Testis (tissue), 3 donors: ENCODE measurements around the gene DLG2. TPM values are rescaled to one million over a fixed set of nuclear protein-coding genes. Genes with fewer than 3 reads are reported as not detected.

Experiments
- DNase-seq: peaks from one replicate; pipeline ENCODE4 v3.0.0-alpha.2; 2019
- H3K27ac ChIP-seq, 2 donors: fragments of 200-600 bp; sonication (generic); one replicate each; pipeline ENCODE4 v1.5.1; 2019
- H3K27me3 ChIP-seq: fragments of 200-600 bp; sonication (generic); one replicate; pipeline ENCODE4 v1.5.1; 2019
- H3K36me3 ChIP-seq: fragments of 200-600 bp; sonication (generic); one replicate; pipeline ENCODE4 v1.5.1; 2017; ENCODE audit warnings: low read depth; ENCODE audit errors: missing control alignments
- H3K4me1 ChIP-seq: fragments of 200-600 bp; sonication (generic); one replicate; pipeline ENCODE4 v1.5.1; 2019
- H3K4me3 ChIP-seq, 2 donors: fragments of 200-600 bp; sonication (generic); one replicate each; pipeline ENCODE4 v1.5.1; 2017 to 2019
- H3K9me3 ChIP-seq: fragments of 200-600 bp; sonication (generic); one replicate; pipeline ENCODE4 v1.5.1; 2017
- POLR2A ChIP-seq: fragments of 450-650 bp; IDR thresholded peaks from one replicate; pipeline ENCODE4 v1.6.1; 2017; ENCODE audit warnings: antibody characterized with exemption, mild to moderate bottlenecking, moderate library complexity
- WGBS, 2 donors: methylation state at CpG; one replicate each; pipeline ENCODE4 v1.1.5; 2018; 5-methylcytosine and 5-hydroxymethylcytosine counted together
- intact Hi-C: fragments of 100-400 bp; cut with DNase I; formaldehyde crosslinking; loops from one replicate; pipeline ENCODE4 v1.15.1; 2023; ENCODE audit warnings: low total_unique reads
- polyA plus RNA-seq: library from polyadenylated mRNA; stranded (reverse); fragments of 350-450 nt; fragmentation: Illumina TruSeq; extraction: RNeasy Lipid Tissue Mini Kit (QIAGEN cat#74804); gene quantifications from one replicate; pipeline ENCODE4 v1.2.3, GENCODE V29; 2014; ENCODE audit warnings: low read depth, low replicate concordance; ENCODE audit not compliant: insufficient read depth
- total RNA-seq, 2 donors: library from RNA; depleted of rRNA; stranded (reverse); fragments of >200 nt; gene quantifications; one replicate each; pipeline ENCODE4 v1.2.3, GENCODE V29; 2016
- TF ChIP-seq, protein P1 (sequence below), 3 experiments: fragments of 450-650 bp in 2 of 3; fragments of 200-600 bp in 1 of 3; sonication (generic) in 1 of 3; IDR thresholded peaks; one replicate each; pipeline ENCODE4 v1.5.1; 2016 to 2019; ENCODE audit warnings: antibody characterized with exemption in 3 of 3, mild to moderate bottlenecking in 2 of 3, moderate library complexity in 1 of 3

Gene DLG2
- total and polyA plus RNA-seq, 3 donors from 2014 or later, result 13.8 to 23.0 (median 14.1) TPM

GRCh38 chr11:84608837-84609196 is 1018.3 kb downstream of the DLG2 start:
- Histone ChIP-seq H3K4me3 (no peak overlapping the region), H3K9me3 (no peaks in the 10 kb centered on the region), H3K27me3 (no peaks in the 10 kb centered on the region), H3K4me1 (no peaks in the 10 kb centered on the region), H3K36me3 (no peaks in the 10 kb centered on the region), H3K27ac (no peak overlapping the region)
- WGBS, 2 donors, result 83 to 96% methylated on average over 2 of the region's 2 CpGs
- TF ChIP-seq, protein P1, sequence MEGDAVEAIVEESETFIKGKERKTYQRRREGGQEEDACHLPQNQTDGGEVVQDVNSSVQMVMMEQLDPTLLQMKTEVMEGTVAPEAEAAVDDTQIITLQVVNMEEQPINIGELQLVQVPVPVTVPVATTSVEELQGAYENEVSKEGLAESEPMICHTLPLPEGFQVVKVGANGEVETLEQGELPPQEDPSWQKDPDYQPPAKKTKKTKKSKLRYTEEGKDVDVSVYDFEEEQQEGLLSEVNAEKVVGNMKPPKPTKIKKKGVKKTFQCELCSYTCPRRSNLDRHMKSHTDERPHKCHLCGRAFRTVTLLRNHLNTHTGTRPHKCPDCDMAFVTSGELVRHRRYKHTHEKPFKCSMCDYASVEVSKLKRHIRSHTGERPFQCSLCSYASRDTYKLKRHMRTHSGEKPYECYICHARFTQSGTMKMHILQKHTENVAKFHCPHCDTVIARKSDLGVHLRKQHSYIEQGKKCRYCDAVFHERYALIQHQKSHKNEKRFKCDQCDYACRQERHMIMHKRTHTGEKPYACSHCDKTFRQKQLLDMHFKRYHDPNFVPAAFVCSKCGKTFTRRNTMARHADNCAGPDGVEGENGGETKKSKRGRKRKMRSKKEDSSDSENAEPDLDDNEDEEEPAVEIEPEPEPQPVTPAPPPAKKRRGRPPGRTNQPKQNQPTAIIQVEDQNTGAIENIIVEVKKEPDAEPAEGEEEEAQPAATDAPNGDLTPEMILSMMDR (IDR thresholded peaks at IDR 0.05), result no peak
- no peak for TF ChIP-seq POLR2A
- no peak for DNase-seq
- intact Hi-C loops, result no loop called here

DNA sequence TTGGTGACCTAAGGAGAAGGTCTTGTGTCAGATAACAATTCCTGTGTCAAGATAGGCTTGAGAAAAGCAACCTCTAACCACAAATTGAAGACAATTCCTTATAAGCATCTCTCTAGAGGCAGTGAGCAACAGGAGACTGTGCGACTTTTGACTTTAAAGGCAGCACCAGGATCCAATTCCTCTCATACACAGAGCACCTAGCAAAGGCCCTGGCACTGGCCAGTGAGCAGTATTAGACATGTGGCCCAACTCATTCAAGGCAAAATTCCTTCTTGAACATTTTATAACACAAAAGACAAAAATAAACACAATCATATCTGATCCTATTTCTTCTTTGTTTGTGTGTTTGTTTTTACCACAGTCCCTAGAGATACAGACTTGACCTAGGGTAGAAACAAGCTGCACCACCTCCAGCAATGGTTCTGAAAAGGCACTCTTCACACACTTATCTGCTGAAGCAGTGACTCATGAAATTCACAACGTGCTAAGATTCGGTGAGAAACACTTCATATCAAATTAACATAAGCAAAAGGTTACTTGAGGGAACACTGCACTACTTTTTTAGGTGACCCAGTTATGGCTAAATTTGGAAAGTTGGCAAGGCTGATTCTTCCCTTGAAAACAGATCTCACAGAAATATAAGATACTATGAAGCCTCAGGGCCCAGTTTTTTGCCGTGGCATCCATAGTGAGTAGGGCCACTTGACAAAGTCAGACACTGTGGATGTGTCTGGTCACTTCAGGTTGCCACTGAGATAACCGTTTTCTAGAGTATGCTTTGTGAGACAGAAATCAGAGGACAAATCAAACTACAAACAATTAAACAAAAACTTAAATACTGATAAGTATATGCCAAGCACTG is 1018.9 kb downstream of the DLG2 start:
- 54 to 58% methylated on average over 5 of the region's 5 CpGs for WGBS, 2 donors
- TF ChIP-seq, protein P1 (IDR thresholded peaks at IDR 0.05), result no peak
- no peak for TF ChIP-seq POLR2A
- Histone ChIP-seq H3K9me3 (no peaks in the 10 kb centered on the region), H3K36me3 (no peaks in the 10 kb centered on the region), H3K27me3 (no peaks in the 10 kb centered on the region), H3K4me1 (no peaks in the 10 kb centered on the region), H3K4me3 (no peak overlapping the region), H3K27ac (no peak overlapping the region)
- intact Hi-C loops, result no loop called here
- no peak for DNase-seq

DNA sequence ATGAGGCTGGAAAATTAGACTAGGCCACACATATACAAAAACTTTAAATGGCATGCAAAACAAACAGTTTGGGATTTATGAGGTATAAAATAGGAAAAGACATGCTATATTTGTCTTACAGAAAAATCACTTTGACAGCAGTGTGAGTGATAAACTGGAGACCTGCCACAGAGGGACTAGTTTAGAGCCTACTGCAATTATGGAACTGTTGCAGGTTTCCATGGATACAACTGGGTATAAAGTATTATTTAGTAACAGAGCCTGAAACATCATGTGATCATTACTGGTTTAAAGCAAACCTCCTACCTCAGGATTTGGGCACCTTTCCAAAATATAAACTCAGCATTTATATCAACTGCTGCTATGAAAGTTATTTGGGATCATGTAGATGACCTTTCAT is 1032.5 kb downstream of the DLG2 start:
- Histone ChIP-seq H3K4me3 (no peak overlapping the region), H3K36me3 (no peaks in the 10 kb centered on the region), H3K9me3 (no peaks in the 10 kb centered on the region), H3K27ac (no peak overlapping the region), H3K4me1 (no peaks in the 10 kb centered on the region), H3K27me3 (no peaks in the 10 kb centered on the region)
- TF ChIP-seq, protein P1 (IDR thresholded peaks at IDR 0.05), result no peak
- no peak for TF ChIP-seq POLR2A
- intact Hi-C loops, result no loop called here
- no peak for DNase-seq

DNA sequence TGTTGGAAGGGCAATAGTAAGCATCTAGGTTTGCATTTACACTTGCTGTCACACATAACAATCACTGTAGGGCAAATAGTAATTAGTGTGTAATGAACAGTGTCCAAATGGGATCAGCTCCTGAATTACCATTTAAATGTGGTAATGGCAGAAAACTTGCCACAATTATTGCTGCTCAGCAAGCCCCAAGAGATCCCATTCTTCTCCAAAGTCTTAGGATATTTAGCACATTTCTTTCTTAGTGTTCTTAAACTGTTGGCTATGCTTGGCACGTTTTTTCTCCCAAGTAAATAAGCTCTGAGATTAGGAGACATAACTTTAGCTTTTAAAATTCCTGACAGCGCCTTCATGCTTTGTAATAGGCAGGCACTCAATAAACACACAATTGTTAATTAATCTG is 1037.0 kb downstream of the DLG2 start:
- DNase-seq, result no peak
- 65 to 66% methylated on average over 2 of the region's 2 CpGs for WGBS, 2 donors

More for the DNA sequence above, 1037.0 kb downstream of the DLG2 start:
- H3K9me3 ChIP-seq, result no peaks in the 10 kb centered on the region
- H3K4me1 ChIP-seq, result no peaks in the 10 kb centered on the region
- no peaks in the 10 kb centered on the region for H3K36me3 ChIP-seq
- H3K27ac ChIP-seq, result no peak overlapping the region
- no peaks in the 10 kb centered on the region for H3K27me3 ChIP-seq
- H3K4me3 ChIP-seq, result no peak overlapping the region
- TF ChIP-seq POLR2A, result no peak
- TF ChIP-seq, protein P1 (IDR thresholded peaks at IDR 0.05), result no peak
- intact Hi-C loops, result no loop called here
